ENCODE measurements around the gene RALGAPA2.

Gene RALGAPA2

DNA sequence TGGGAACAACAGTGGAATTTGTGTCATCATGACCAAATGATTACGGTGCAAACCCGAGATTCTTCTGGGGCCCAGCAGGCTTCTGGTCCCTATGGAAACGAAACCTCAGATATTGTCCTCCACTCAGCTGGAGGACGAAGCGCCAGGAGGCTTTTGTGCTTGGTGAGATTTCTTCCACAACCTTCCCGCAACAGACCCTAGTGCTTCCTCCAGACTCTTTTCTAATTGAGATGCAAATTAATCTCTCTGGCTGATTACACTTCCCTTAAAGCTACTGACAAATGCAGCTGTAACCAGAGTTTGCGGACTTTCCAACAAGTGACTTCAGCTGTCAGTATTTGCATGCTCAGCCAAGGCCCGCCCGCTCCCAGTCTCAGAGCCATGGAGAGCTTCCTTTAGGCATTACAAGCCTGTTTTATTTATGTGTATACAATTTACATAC lies 248.5 kb downstream of the RALGAPA2 start:
- DNase-seq (ENCODE audit: low spot score in 2 of 2) (no peak), ATAC-seq (replicated peaks; ENCODE audit: extremely low read depth, poor library complexity, severe bottlenecking) (no peak)
- Mint-ChIP-seq H3K4me3 (no peak overlapping the region), H3K9me3 (no peaks in the 10 kb centered on the region), H3K4me1 (no peaks in the 10 kb centered on the region), H3K27me3 (no peaks in the 10 kb centered on the region), H3K36me3 (ENCODE audit: insufficient read depth) (peaks cover 5% of the 10 kb centered on the region), H3K27ac (ENCODE audit: low read depth) (no peak overlapping the region)

DNA sequence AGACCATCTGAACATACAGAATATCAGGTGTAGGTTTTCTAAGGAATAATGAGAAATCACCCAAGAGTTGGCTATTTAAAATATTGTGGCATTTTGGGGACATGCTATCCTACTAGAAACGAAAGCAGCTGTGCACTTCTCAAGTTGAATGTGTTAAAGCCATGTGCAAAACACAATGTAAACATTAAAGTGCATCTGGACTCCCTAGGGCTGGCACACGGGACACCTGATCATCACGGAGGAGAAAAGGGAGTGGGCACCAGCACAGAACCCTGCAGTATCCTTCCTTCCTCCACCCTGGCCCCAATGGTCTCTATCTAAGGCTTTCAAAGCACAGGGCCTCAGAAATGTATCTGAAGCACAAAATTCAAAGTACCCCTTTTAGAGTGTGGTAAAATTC lies 250.3 kb downstream of the RALGAPA2 start:
- Mint-ChIP-seq H3K27me3 (no peaks in the 10 kb centered on the region), H3K27ac (ENCODE audit: low read depth) (no peak overlapping the region), H3K36me3 (ENCODE audit: insufficient read depth) (peaks cover 3% of the 10 kb centered on the region), H3K4me1 (no peaks in the 10 kb centered on the region), H3K4me3 (no peak overlapping the region), H3K9me3 (no peaks in the 10 kb centered on the region)
- ATAC-seq (replicated peaks; ENCODE audit: extremely low read depth, poor library complexity, severe bottlenecking) (no peak), DNase-seq (ENCODE audit: low spot score in 2 of 2) (no peak)

DNA sequence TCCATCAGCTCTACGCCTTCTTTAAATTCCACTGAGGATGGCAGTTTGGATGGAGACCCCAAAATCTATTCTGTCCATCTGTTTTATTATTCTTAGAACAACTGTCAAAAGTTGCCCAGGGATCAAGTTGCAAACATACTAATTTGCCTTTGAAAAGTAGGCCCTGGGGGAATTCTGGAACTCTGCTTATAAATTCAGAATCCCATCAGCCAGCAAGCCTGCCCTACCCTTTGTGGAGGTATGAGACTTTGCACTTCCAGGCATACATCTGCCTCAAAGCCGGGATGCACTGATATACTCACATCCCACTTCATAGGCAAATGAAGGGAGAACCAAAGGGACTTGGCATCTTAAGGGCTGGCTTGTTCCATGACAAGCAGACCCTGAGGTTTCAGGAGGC lies 250.9 kb downstream of the RALGAPA2 start:
- DNase-seq (ENCODE audit: low spot score in 2 of 2) (no peak), ATAC-seq (replicated peaks; ENCODE audit: extremely low read depth, poor library complexity, severe bottlenecking) (no peak)
- Mint-ChIP-seq H3K9me3 (no peaks in the 10 kb centered on the region), H3K27ac (ENCODE audit: low read depth) (no peak overlapping the region), H3K4me3 (no peak overlapping the region), H3K36me3 (ENCODE audit: insufficient read depth) (peaks cover 3% of the 10 kb centered on the region), H3K27me3 (no peaks in the 10 kb centered on the region), H3K4me1 (no peaks in the 10 kb centered on the region)

DNA sequence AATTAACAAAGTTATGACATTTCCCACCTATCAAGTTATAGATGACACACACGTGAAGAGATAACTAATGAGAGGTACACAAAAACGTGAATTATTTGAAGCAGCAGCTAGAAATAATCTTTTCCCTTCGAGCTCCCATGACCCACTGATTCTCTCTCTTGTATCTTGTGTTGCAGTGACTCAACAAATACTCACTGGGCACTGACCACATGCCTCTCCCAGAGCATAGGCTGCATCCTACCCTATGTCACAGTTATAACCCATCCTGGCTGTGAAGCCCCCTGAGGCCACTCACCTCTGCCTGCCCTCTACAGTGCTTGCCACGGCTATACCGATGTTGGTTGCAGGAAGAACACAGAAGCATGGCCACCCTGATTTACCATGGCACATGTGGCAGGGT lies 252.7 kb downstream of the RALGAPA2 start:
- H3K4me3 Mint-ChIP-seq, result no peak overlapping the region
- H3K36me3 Mint-ChIP-seq (ENCODE audit: insufficient read depth), result peaks cover 3% of the 10 kb centered on the region
- no peaks in the 10 kb centered on the region for H3K27me3 Mint-ChIP-seq
- DNase-seq (ENCODE audit: low spot score in 2 of 2) (no peak), ATAC-seq (replicated peaks; ENCODE audit: extremely low read depth, poor library complexity, severe bottlenecking) (no peak)
- H3K9me3 Mint-ChIP-seq, result no peaks in the 10 kb centered on the region
- no peaks in the 10 kb centered on the region for H3K4me1 Mint-ChIP-seq
- no peak overlapping the region for H3K27ac Mint-ChIP-seq (ENCODE audit: low read depth)

DNA sequence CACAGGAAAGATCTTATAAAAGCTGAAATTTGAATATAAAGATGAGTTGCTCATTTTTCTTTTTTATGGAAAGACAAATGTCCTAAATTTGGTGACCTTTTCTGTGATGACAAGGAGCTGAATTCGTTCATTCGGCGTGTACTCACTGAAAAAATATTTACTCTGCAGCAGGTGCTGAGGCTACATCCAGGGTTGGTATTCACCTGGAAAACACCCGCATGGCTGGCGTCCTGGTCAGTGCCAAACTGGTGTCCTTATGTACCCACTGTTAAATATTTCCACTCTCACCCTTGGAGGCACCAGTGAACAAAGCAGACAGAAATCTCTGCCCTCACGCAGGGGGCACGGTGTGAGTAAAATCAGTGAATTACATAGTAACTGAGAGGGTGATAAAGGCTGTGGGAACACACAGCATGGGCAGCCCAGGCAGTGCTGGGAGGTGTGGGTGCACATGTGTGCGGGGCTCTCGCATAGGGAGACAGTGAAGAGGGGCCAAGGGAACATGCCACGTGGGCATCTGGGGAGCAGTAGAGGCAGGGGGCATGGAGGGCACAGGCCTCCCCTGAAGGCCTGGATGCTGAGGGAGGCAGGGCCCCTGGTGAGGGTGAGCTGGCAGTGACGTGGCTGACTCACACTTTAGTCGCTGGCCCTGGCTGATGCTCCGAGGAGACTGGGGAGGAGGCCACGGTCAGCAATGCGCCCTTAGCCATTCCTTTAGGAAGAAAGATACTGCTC lies 254.9 kb downstream of the RALGAPA2 start:
- Mint-ChIP-seq H3K27ac (ENCODE audit: low read depth) (no peak overlapping the region), H3K4me1 (peaks cover 16% of the 10 kb centered on the region), H3K36me3 (ENCODE audit: insufficient read depth) (peaks cover 3% of the 10 kb centered on the region), H3K9me3 (no peaks in the 10 kb centered on the region), H3K4me3 (no peak overlapping the region), H3K27me3 (no peaks in the 10 kb centered on the region)
- ATAC-seq (replicated peaks; ENCODE audit: extremely low read depth, poor library complexity, severe bottlenecking) (no peak), DNase-seq (ENCODE audit: low spot score in 2 of 2) (no peak)

DNA sequence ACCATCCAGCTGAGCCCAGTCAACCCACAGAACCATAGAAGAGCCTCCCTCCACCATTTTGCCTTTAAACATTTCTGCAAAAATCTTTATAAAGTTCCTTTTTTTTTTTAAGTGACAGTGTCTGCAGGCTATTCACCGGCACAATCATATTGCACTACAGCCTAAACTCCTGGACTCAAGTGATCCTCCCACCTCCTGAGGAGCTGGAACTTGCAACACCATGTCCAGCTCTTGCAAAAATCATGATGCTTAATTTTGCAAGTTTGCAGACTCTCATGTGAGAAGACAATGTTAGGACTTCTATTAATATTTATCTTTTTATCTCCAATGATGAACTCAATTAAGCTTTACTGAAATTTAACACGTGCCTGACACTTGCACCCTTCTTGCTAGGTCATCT lies 255.7 kb downstream of the RALGAPA2 start:
- Mint-ChIP-seq H3K27ac (ENCODE audit: low read depth) (no peak overlapping the region), H3K4me1 (peaks cover 21% of the 10 kb centered on the region), H3K27me3 (no peaks in the 10 kb centered on the region), H3K4me3 (no peak overlapping the region), H3K36me3 (ENCODE audit: insufficient read depth) (peaks cover 3% of the 10 kb centered on the region), H3K9me3 (no peaks in the 10 kb centered on the region)
- ATAC-seq (replicated peaks; ENCODE audit: extremely low read depth, poor library complexity, severe bottlenecking) (no peak), DNase-seq (ENCODE audit: low spot score in 2 of 2) (no peak)

DNA sequence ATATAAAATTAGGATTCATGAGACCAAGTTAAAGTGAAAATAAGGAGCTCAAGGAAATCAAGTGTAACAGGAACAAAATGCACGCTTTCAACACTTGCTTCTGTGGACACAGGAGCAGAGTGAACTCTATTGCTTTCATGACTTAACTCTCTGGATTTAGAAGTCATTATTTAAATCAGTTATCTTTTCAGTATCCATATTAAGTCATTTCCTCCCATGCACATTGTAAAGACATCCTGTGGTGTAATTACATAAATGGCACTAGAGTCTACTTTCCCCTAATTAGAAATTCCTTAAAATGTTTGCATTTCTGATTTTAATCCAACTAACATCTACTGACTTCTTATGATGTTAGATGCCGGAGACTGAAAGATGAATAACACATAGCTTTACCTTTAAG lies 256.5 kb downstream of the RALGAPA2 start:
- H3K27me3 Mint-ChIP-seq, result no peaks in the 10 kb centered on the region
- no peaks in the 10 kb centered on the region for H3K9me3 Mint-ChIP-seq
- ATAC-seq (replicated peaks; ENCODE audit: extremely low read depth, poor library complexity, severe bottlenecking) (no peak), DNase-seq (ENCODE audit: low spot score in 2 of 2) (no peak)
- H3K4me3 Mint-ChIP-seq, result no peak overlapping the region
- H3K27ac Mint-ChIP-seq (ENCODE audit: low read depth), result no peak overlapping the region
- peaks cover 21% of the 10 kb centered on the region for H3K4me1 Mint-ChIP-seq
- H3K36me3 Mint-ChIP-seq (ENCODE audit: insufficient read depth), result peaks cover 3% of the 10 kb centered on the region

DNA sequence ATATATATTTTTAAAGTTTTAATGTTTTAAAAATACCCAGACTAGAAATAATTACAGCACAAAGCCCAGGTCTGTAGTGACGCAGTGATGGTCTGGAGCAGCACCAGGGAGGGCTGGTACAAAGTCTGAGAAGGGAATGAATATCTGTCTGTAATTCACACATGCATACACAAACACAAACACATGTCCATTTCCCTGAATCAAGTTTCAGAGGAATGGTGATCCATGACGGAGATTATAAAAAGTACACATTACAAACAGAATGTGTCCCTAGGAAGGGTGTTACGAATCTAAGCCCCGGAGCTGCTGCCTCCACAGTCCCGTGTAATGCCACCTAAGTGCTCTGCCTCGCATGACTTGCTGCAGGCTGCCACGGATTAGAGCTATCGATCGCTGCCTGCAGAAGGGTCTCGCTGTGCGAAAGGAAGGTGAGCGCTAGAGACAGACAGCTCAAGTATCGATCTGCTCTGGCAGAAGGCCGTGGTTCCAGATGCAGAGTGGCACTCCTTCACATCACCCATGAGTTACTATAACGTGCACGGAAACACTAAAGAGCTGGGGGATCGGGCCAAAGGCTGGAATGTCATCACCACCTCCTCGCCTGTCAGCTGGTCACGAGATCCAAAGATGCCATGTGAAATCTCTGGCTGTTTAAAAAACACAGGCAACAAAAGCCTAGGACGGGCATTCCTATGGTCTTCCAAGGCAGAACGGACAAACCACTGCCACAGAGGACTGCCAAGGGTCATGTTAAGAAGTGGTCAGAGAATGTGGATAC lies 257.4 kb downstream of the RALGAPA2 start:
- DNase-seq (ENCODE audit: low spot score in 2 of 2) (no peak), ATAC-seq (replicated peaks; ENCODE audit: extremely low read depth, poor library complexity, severe bottlenecking) (no peak)
- H3K9me3 Mint-ChIP-seq, result no peaks in the 10 kb centered on the region
- H3K27me3 Mint-ChIP-seq, result no peaks in the 10 kb centered on the region
- no peak overlapping the region for H3K27ac Mint-ChIP-seq (ENCODE audit: low read depth)
- H3K4me1 Mint-ChIP-seq, result peaks cover 21% of the 10 kb centered on the region
- no peak overlapping the region for H3K4me3 Mint-ChIP-seq
- H3K36me3 Mint-ChIP-seq (ENCODE audit: insufficient read depth), result no peaks in the 10 kb centered on the region

DNA sequence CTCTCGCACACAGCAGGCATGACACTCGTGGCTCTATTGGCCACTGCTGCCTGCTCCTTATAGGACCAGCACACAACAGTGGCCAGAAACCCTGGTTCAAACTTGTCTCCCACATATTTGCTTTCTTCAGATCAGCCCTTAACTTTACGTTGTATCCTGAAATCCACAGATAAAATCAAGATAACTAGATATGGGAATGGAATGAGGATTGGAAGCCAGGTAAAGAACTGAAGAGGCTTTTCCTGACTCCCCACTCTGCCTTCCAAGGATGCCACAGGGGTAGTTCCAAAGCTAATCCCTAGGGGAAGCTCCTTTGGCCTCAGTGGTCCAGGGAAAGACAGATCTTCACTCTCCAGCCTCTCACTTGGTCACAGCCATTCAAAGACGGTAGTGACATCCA lies 258.1 kb downstream of the RALGAPA2 start:
- H3K4me3 Mint-ChIP-seq, result no peak overlapping the region
- DNase-seq (ENCODE audit: low spot score in 2 of 2), result no peak
- H3K36me3 Mint-ChIP-seq (ENCODE audit: insufficient read depth), result no peaks in the 10 kb centered on the region
- H3K27me3 Mint-ChIP-seq, result no peaks in the 10 kb centered on the region
- H3K9me3 Mint-ChIP-seq, result no peaks in the 10 kb centered on the region
- H3K4me1 Mint-ChIP-seq, result peaks cover 21% of the 10 kb centered on the region
- H3K27ac Mint-ChIP-seq (ENCODE audit: low read depth), result no peak overlapping the region
- no peak for ATAC-seq (replicated peaks; ENCODE audit: extremely low read depth, poor library complexity, severe bottlenecking)

DNA sequence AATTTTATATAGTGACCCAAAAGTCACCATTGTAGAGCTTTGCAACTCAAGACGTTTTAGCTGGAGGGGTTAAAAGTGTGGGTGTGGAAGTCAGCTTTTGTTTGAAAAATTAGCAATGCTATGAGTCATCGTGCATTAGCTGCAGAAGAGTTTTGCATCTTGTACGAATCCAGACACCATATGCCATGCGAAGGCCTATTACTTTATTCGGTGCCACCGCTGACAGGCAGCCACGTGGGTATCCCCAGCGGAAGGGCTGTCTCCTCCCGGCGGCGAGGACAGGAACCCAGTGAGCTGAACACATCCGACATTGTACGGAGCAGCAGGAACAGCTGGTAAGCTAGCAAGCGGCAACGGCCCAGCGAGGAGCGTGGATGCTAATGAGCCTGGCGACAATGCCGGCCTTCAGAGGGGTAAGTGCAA lies 260.2 kb downstream of the RALGAPA2 start:
- Mint-ChIP-seq H3K4me1 (peaks cover 21% of the 10 kb centered on the region), H3K4me3 (peak overlapping the region; percentile 68), H3K9me3 (no peaks in the 10 kb centered on the region), H3K27ac (ENCODE audit: low read depth) (peak overlapping the region; percentile 84), H3K36me3 (ENCODE audit: insufficient read depth) (no peaks in the 10 kb centered on the region), H3K27me3 (no peaks in the 10 kb centered on the region)
- DNase-seq (ENCODE audit: low spot score in 2 of 2) (peak in 1 of 2 donors; percentile 20), ATAC-seq (replicated peaks; ENCODE audit: extremely low read depth, poor library complexity, severe bottlenecking) (peak; percentile 92)

DNA sequence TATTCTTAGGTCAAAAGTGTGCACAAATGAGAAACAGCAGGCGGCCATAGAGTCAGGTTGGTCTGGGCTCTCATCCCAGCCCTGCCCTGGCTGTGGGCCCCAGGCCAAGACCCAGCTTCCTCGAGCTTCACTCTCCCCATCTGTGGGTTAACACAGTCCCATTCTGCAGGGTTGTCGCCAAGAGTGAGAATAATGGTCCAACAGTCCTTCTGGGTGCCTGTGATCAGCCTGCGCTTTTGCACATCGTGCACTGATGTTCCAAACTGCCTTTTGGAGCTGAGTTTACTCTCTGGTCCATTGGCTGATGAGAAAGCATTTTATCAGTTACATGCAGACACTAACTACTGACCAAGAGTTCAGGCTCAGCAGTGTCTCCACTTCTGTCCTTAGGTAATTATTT lies 261.9 kb downstream of the RALGAPA2 start:
- H3K9me3 Mint-ChIP-seq, result no peaks in the 10 kb centered on the region
- H3K27ac Mint-ChIP-seq (ENCODE audit: low read depth), result no peak overlapping the region
- no peaks in the 10 kb centered on the region for H3K27me3 Mint-ChIP-seq
- H3K4me1 Mint-ChIP-seq, result peaks cover 21% of the 10 kb centered on the region
- no peak for DNase-seq (ENCODE audit: low spot score in 2 of 2)
- no peaks in the 10 kb centered on the region for H3K36me3 Mint-ChIP-seq (ENCODE audit: insufficient read depth)
- no peak overlapping the region for H3K4me3 Mint-ChIP-seq
- ATAC-seq (replicated peaks; ENCODE audit: extremely low read depth, poor library complexity, severe bottlenecking), result no peak

DNA sequence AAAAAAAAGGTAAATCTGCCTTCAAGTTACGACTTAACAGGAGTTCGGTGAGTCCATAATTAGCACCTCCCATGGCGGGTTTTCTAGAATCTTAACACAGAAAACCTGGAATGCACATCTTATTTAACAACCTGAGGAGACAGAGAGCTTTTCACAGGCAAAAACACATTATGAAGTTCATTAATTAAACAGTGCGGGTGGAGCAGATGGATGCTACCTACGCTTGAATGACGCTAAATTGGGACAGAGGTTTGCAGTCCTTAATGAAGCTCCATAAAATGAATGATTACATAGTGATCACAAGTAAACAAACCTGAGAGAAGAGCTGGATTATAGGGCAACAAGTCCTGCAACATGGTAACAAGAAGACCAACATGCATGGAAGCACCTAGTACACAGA lies 263.6 kb downstream of the RALGAPA2 start:
- no peak overlapping the region for H3K4me3 Mint-ChIP-seq
- DNase-seq (ENCODE audit: low spot score in 2 of 2) (no peak), ATAC-seq (replicated peaks; ENCODE audit: extremely low read depth, poor library complexity, severe bottlenecking) (no peak)
- no peaks in the 10 kb centered on the region for H3K27me3 Mint-ChIP-seq
- H3K36me3 Mint-ChIP-seq (ENCODE audit: insufficient read depth), result peaks cover 2% of the 10 kb centered on the region
- H3K4me1 Mint-ChIP-seq, result peaks cover 19% of the 10 kb centered on the region
- no peaks in the 10 kb centered on the region for H3K9me3 Mint-ChIP-seq
- H3K27ac Mint-ChIP-seq (ENCODE audit: low read depth), result no peak overlapping the region

DNA sequence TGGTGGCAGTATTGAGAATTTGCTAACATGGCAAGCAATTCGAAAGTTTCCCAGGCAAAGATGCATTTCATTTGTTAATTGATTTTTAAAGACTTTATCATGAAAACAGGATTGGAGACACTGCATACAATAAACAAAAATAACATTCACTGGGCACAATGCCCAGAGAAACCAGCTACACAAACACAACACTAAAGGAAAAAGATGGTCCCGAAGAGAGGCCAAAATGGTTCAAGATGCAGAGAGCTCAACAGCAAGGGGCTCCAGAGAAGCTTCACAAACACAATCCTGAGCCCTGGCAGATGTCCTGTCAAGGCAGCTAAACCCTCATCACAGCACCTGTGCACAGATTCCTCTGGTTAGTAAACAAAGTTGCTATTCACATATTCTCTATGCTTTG lies 265.2 kb downstream of the RALGAPA2 start:
- DNase-seq (ENCODE audit: low spot score in 2 of 2) (no peak), ATAC-seq (replicated peaks; ENCODE audit: extremely low read depth, poor library complexity, severe bottlenecking) (no peak)
- Mint-ChIP-seq H3K4me1 (peaks cover 10% of the 10 kb centered on the region), H3K9me3 (no peaks in the 10 kb centered on the region), H3K27me3 (no peaks in the 10 kb centered on the region), H3K4me3 (no peak overlapping the region), H3K27ac (ENCODE audit: low read depth) (no peak overlapping the region), H3K36me3 (ENCODE audit: insufficient read depth) (peaks cover 2% of the 10 kb centered on the region)

All from central memory CD8-positive, alpha-beta T cell (primary cell).